NCI-H2196 (cell line): Measurements from ENCODE around the gene UXS1.

Source experiments
- DNase-seq: peaks from one replicate; lab custom pipeline; 2025; ENCODE audit not compliant: unreplicated experiment; lab: John Stamatoyannopoulos, UW

UXS1 gene

DNA sequence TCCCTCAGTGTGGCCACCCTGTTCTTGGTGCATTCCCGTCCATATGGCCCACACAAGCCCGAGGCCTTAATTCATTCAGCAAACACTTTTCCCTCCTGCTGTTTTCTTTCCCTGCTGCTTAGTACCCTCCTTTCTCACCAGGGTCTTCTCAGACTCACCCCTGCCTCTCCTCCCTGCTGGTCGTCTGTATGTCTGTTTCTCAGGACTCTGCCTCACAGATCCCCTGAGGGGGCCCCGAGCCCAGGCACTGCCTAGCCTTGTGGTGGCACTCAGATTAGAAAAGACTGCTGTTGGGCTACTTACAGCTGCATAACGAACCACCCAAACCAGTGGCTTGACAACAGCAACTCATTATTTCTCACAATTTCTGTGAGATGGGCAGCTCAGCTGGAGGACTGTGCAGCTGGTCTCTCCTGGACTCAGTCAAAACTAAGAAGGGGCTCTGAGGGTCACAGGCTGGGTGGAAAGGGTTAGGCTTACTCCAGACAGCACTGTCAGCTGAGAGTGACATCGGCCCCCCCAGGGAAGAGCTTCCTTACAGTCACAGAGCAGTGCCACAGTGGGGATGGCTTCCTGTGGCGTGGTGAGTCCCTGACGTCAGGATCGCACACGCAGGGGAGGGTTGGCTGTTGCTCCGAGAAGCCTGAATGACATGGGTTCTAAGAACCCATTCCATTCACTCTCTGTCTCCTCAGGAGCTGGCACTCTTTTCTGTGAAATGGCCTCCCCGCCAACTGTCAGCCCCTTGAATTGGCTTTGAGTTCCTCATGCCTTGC lies 139.0 kb downstream of the UXS1 start:
- DNase-seq, result no peak

DNA sequence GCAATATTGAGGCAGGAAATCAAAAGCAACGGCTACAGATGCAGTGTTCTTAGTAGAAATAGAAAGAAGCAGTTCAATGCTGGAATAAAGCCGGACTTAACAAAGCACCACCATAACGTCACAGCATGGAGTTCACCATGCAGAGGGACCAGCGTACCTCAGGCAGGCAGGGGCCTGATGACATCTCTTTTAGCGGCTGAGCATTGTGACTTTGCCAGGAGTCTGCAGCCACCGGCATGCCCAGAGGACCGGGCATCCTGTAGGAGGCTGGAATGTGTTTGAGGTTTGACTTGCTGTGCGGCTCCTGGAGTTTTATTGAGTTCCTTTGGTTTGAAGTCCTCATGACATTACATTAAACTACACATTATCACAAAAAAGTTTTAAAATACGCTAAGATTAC lies 139.8 kb downstream of the UXS1 start:
- DNase-seq, result no peak

DNA sequence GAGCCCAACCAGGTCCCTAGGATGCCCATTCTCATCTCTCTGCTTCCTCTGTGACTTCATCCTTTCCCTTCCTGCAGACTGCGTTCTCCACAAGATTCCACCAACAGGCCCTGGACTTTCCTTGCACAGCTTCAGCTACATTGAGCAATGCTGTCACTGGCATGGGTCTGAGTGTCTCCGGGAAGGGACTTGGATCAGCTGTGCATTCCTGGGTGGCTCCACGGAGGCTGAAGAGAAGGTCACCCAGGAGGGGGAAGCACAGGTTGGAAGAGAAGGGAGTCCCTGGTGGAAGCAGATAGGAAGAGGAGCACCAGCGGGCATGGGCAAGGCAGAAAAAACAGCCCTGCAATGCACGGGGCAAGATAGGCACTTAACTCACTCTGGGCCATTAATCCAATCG lies 140.5 kb downstream of the UXS1 start:
- no peak for DNase-seq

DNA sequence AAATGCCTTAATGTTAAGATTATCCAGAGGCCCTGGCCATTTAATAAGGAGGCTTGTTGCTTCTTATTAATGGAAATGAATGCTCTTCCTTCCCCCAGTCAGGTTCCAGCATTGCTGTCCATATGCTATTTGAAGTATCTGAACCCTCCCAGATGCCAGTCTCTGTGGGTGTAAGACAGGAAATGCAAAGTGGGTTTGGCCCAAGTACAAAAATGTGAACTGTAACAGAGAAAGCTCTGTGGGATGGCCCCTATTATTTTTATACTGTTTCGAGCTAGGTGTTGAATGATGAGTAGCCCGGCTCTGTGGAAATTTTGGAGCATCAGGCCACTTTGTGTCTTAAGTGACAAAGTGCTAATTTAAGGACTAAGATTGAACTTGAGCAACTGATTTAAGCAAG lies 141.0 kb downstream of the UXS1 start:
- DNase-seq, result no peak

DNA sequence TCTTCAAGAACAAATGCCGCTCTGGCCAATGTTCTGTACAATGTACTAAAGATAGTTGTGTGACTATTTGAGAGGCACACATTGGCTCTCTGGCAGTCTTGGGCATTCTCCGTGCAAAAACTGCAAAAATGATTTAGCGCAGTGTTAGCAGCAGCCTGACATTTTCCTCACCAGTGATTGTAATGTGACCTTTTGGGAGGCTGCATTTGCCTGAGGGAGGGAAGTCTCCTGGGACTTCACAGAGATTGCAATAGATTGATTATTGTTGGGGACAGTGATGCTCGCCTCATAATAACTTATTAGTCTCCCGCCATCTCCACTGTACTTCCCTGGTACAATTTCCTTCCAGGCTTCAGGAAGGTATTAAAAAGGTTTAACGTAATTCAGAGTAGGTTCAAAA lies 149.2 kb downstream of the UXS1 start:
- DNase-seq, result no peak

DNA sequence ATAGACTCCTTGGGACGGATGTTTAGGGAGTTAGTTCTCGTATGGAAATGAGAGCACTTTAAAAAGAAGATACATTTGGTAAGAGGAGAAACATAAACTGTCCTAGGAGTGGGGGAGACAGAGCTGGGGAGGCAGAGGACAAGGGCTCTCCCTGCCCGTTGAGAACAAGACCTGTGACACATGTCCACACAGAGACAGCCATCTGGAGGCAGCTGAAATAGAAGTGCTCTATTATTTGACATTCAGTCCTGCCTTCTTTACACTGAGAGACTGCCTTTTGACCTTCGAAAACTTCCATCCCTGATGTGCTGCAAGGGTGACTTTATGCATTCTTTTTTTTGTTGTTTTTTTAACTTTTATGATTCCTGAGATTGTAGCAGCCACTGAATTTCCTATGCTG lies 150.1 kb downstream of the UXS1 start:
- DNase-seq, result no peak
